ENCODE measurements around the gene DPP9. TPM values are rescaled to one million over a fixed set of nuclear protein-coding genes. Genes with fewer than 3 reads are reported as not detected.

DPP9 gene
- total and polyA plus RNA-seq, 2 of the 13 experiments (the other 11 are each of a cell fraction or from before 2014, with no cell fraction given) = 8.4 to 25.8 TPM

DNA sequence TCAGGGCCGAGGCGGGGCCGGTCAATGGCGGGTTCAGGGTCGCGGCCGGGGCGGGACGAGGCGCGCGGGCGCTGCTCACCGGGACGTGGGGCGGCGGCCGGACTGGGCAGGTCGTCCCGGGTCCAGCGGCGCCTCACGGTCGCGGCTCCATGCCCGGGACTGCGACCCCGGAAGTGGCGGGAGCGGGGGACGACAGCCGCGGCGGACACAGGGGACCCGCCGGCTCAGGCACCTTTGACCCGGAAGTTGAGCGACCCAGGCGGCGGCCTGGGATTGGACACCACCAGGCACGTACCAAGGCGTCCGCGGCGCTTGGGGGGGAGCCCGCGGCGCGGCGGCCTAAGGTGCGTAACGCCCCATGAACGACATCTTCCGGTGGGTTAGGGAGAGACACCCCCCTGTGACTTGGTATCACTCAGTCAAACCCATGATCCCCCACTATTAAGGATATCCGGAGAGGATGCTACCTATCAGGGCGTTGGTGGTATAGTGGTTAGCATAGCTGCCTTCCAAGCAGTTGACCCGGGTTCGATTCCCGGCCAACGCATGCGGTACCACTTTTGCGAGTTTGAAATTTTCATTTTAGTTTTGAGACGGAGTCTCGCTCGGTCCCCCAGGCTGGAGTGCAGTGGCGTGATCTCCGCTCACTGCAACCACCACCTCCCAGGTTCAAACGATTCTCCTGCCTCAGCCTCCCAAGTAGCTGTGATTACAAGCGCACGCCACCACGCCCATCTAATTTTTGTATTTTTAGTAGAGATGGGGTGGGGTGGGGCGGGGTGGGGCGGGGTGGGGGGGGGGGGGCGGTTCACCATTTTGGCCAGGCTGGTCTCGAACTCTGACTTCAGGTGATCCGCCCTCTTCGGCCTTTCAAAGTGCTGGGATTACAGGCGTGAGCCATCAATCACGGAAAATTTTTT is at the start of gene DPP9 (continued):
- TF ChIP-seq MZF1 (CRISPR knock-in tag; IDR thresholded peaks at IDR 0.05; ENCODE audit: borderline replicate concordance) (no peak; the same call in 1 of the 2 replicates), ARID4A (CRISPR knock-in tag; IDR thresholded peaks at IDR 0.05; ENCODE audit: borderline replicate concordance) (peak; percentile 86; the same call in 1 of the 2 replicates), CHCHD3 (CRISPR knock-in tag; IDR thresholded peaks at IDR 0.05) (0 out of 2 replicates have a peak, but pooled peaks have one; percentile 50), JUN (CRISPR knock-in tag; IDR thresholded peaks at IDR 0.05) (0 out of 2 replicates have a peak, but pooled peaks have one; percentile 12), YEATS2 (CRISPR knock-in tag; IDR thresholded peaks at IDR 0.05; ENCODE audit: borderline replicate concordance) (peak; percentile 89), CHD2 (IDR thresholded peaks at IDR 0.05; ENCODE audit: low read depth, low read length) (peak; percentile 60), ZMYM4 (CRISPR knock-in tag; IDR thresholded peaks at IDR 0.05) (no peak; the same call in 1 of the 2 replicates), ZBTB21 (CRISPR knock-in tag; IDR thresholded peaks at IDR 0.05) (peak; percentile 62; the same call in 1 of the 2 replicates), KLF16 (CRISPR knock-in tag; IDR thresholded peaks at IDR 0.05) (peak; percentile 61 to 85; a peak in 2 of 4 replicates), MAF1 (CRISPR knock-in tag; IDR thresholded peaks at IDR 0.05; ENCODE audit: borderline replicate concordance) (peak; percentile 99), SAP130 (CRISPR knock-in tag; IDR thresholded peaks at IDR 0.05; ENCODE audit: low read depth) (peak; percentile 88)
- TF ChIP-seq, protein P1, sequence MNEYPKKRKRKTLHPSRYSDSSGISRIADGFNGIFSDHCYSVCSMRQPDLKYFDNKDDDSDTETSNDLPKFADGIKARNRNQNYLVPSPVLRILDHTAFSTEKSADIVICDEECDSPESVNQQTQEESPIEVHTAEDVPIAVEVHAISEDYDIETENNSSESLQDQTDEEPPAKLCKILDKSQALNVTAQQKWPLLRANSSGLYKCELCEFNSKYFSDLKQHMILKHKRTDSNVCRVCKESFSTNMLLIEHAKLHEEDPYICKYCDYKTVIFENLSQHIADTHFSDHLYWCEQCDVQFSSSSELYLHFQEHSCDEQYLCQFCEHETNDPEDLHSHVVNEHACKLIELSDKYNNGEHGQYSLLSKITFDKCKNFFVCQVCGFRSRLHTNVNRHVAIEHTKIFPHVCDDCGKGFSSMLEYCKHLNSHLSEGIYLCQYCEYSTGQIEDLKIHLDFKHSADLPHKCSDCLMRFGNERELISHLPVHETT (CRISPR knock-in tag; conservative IDR thresholded peaks at IDR 0.05) = peak; percentile 89
- TF ChIP-seq, protein P2, sequence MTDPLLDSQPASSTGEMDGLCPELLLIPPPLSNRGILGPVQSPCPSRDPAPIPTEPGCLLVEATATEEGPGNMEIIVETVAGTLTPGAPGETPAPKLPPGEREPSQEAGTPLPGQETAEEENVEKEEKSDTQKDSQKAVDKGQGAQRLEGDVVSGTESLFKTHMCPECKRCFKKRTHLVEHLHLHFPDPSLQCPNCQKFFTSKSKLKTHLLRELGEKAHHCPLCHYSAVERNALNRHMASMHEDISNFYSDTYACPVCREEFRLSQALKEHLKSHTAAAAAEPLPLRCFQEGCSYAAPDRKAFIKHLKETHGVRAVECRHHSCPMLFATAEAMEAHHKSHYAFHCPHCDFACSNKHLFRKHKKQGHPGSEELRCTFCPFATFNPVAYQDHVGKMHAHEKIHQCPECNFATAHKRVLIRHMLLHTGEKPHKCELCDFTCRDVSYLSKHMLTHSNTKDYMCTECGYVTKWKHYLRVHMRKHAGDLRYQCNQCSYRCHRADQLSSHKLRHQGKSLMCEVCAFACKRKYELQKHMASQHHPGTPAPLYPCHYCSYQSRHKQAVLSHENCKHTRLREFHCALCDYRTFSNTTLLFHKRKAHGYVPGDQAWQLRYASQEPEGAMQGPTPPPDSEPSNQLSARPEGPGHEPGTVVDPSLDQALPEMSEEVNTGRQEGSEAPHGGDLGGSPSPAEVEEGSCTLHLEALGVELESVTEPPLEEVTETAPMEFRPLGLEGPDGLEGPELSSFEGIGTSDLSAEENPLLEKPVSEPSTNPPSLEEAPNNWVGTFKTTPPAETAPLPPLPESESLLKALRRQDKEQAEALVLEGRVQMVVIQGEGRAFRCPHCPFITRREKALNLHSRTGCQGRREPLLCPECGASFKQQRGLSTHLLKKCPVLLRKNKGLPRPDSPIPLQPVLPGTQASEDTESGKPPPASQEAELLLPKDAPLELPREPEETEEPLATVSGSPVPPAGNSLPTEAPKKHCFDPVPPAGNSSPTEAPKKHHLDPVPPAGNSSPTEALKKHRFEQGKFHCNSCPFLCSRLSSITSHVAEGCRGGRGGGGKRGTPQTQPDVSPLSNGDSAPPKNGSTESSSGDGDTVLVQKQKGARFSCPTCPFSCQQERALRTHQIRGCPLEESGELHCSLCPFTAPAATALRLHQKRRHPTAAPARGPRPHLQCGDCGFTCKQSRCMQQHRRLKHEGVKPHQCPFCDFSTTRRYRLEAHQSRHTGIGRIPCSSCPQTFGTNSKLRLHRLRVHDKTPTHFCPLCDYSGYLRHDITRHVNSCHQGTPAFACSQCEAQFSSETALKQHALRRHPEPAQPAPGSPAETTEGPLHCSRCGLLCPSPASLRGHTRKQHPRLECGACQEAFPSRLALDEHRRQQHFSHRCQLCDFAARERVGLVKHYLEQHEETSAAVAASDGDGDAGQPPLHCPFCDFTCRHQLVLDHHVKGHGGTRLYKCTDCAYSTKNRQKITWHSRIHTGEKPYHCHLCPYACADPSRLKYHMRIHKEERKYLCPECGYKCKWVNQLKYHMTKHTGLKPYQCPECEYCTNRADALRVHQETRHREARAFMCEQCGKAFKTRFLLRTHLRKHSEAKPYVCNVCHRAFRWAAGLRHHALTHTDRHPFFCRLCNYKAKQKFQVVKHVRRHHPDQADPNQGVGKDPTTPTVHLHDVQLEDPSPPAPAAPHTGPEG (CRISPR knock-in tag; IDR thresholded peaks at IDR 0.05) = peak; percentile 89
- TF ChIP-seq, protein P3, sequence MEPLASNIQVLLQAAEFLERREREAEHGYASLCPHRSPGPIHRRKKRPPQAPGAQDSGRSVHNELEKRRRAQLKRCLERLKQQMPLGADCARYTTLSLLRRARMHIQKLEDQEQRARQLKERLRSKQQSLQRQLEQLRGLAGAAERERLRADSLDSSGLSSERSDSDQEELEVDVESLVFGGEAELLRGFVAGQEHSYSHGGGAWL (CRISPR knock-in tag; IDR thresholded peaks at IDR 0.05) = peak; percentile 65; the same call in 1 of the 2 replicates
- TF ChIP-seq, protein P4, sequence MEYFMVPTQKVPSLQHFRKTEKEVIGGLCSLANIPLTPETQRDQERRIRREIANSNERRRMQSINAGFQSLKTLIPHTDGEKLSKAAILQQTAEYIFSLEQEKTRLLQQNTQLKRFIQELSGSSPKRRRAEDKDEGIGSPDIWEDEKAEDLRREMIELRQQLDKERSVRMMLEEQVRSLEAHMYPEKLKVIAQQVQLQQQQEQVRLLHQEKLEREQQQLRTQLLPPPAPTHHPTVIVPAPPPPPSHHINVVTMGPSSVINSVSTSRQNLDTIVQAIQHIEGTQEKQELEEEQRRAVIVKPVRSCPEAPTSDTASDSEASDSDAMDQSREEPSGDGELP (IDR thresholded peaks at IDR 0.05; ENCODE audit: borderline replicate concordance, low read depth) = peak; percentile 82
